Endothelial cell of umbilical vein (primary cell): ENCODE data around the gene NUDT3.

Source experiments
- EZH2 ChIP-seq: IDR thresholded peaks from 2 replicates; pipeline ENCODE4 v1.6.1; 2012; ENCODE audit warnings: borderline replicate concordance, low read depth, mild to moderate bottlenecking, moderate library complexity, low read length, inconsistent platforms; ENCODE audit not compliant: severe bottlenecking
- FOS ChIP-seq: IDR thresholded peaks from 2 replicates; pipeline ENCODE4 v1.6.1; 2011; ENCODE audit warnings: mild to moderate bottlenecking, low read length, moderate library complexity, borderline replicate concordance; ENCODE audit not compliant: insufficient read depth
- JUN ChIP-seq: IDR thresholded peaks from 2 replicates; pipeline ENCODE4 v1.6.1; 2011; ENCODE audit warnings: borderline replicate concordance, low read depth; ENCODE audit not compliant: insufficient read length, insufficient read depth
- MYC ChIP-seq: IDR thresholded peaks from one replicate; pipeline ENCODE4 v1.6.1; 2011; ENCODE audit warnings: mild to moderate bottlenecking, low read depth, low read length
- POLR2A ChIP-seq: IDR thresholded peaks from 2 replicates; pipeline ENCODE4 v1.6.1; 2012; ENCODE audit warnings: low read depth, mild to moderate bottlenecking, control low read depth, low read length
- POLR2AphosphoS5 ChIP-seq: IDR thresholded peaks from 2 replicates; pipeline ENCODE4 v1.6.1; 2012; ENCODE audit warnings: low read depth, mild to moderate bottlenecking, control low read depth, low read length, moderate library complexity; ENCODE audit not compliant: insufficient read depth
- TF ChIP-seq, protein P1 (sequence below), 2 donors: IDR thresholded peaks; 1 replicate in 1 of 2; 2 replicates in 1 of 2; pipeline ENCODE4 v1.5.1; 2011; ENCODE audit warnings: low read length in 2 of 2, mild to moderate bottlenecking in 2 of 2, moderate library complexity in 2 of 2, control low read depth in 1 of 2, inconsistent platforms in 1 of 2, low read depth in 1 of 2; ENCODE audit not compliant: insufficient read depth in 1 of 2; ENCODE audit errors: extremely low read depth in 1 of 2
- TF ChIP-seq, protein P2 (sequence below): IDR thresholded peaks from 2 replicates; pipeline ENCODE4 v1.6.1; 2011; ENCODE audit not compliant: insufficient read depth, insufficient read length

DNA sequence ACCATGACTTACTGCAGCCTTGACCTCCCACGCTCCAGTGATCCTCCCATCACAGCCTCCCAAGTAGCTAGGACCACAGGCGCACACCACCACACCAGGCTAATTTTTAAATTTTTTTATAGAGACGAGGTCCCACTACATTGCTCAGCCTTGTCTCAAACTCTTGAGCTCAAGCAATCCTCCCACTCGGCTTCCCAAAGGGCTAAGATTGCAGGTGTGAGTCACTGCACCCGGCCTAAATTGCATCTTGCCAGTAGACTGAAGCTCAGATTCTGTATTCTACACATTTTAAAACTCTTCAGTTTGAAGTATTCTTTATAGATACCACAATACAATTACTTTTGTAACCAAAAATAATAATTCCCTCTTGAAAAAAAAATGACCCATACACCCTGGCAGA lies 11.4 kb downstream of the NUDT3 start:
- TF ChIP-seq POLR2AphosphoS5 (no peak), POLR2A (no peak), JUN (no peak), EZH2 (no peak), MYC (no peak), FOS (no peak)
- TF ChIP-seq, protein P1, sequence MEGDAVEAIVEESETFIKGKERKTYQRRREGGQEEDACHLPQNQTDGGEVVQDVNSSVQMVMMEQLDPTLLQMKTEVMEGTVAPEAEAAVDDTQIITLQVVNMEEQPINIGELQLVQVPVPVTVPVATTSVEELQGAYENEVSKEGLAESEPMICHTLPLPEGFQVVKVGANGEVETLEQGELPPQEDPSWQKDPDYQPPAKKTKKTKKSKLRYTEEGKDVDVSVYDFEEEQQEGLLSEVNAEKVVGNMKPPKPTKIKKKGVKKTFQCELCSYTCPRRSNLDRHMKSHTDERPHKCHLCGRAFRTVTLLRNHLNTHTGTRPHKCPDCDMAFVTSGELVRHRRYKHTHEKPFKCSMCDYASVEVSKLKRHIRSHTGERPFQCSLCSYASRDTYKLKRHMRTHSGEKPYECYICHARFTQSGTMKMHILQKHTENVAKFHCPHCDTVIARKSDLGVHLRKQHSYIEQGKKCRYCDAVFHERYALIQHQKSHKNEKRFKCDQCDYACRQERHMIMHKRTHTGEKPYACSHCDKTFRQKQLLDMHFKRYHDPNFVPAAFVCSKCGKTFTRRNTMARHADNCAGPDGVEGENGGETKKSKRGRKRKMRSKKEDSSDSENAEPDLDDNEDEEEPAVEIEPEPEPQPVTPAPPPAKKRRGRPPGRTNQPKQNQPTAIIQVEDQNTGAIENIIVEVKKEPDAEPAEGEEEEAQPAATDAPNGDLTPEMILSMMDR (IDR thresholded peaks at IDR 0.05; ENCODE audit: extremely low read depth in 1 of 2, insufficient read depth in 1 of 2, low read depth in 1 of 2, low read length in 2 of 2): no peak
- TF ChIP-seq, protein P2, sequence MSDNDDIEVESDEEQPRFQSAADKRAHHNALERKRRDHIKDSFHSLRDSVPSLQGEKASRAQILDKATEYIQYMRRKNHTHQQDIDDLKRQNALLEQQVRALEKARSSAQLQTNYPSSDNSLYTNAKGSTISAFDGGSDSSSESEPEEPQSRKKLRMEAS: no peak
